Prostate gland (tissue), 2 donors: ENCODE data around the gene PPP1R15B. TPM values are rescaled to one million over a fixed set of nuclear protein-coding genes. Genes with fewer than 3 reads are reported as not detected.

ENCODE experiments used
- DNase-seq: peaks from one replicate; pipeline ENCODE4 v3.0.0-alpha.2; 2019; ENCODE audit warnings: low spot score
- H3K27ac ChIP-seq, 2 donors: fragments of 200-600 bp; sonication (generic); 2 replicates each; pipeline ENCODE4 v1.5.1; 2017 to 2019
- H3K27me3 ChIP-seq: fragments of 200-600 bp; sonication (generic); replicated peaks from 2 replicates; pipeline ENCODE4 v1.5.1; 2019; ENCODE audit not compliant: insufficient read depth
- H3K36me3 ChIP-seq, 2 donors: fragments of 200-600 bp; sonication (generic); 1 replicate in 1 of 2; 2 replicates in 1 of 2; pipeline versions ENCODE4 v1.5.1 to v1.8.1; 2017 to 2019
- H3K4me1 ChIP-seq: fragments of 200-600 bp; sonication (generic); replicated peaks from 2 replicates; pipeline ENCODE4 v1.5.1; 2019
- H3K4me3 ChIP-seq, 2 donors: fragments of 200-600 bp; sonication (generic); 2 replicates each; pipeline ENCODE4 v1.5.1; 2017 to 2019
- H3K9me3 ChIP-seq: fragments of 200-600 bp; sonication (generic); 2 replicates; pipeline ENCODE4 v1.5.1; 2017
- CTCF ChIP-seq, 4 experiments: fragments of 200-600 bp in 2 of 4; fragments of 450-650 bp in 2 of 4; sonication (generic) in 2 of 4; IDR thresholded peaks; 1 replicate in 3 of 4; 2 replicates in 1 of 4; pipeline ENCODE4 v1.5.1; 2016 to 2019; ENCODE audit warnings: antibody characterized with exemption in 4 of 4, mild to moderate bottlenecking in 2 of 4, moderate library complexity in 2 of 4
- POLR2A ChIP-seq: fragments of 450-650 bp; IDR thresholded peaks from one replicate; pipeline ENCODE4 v1.6.1; 2016; ENCODE audit warnings: antibody characterized with exemption, mild to moderate bottlenecking
- POLR2AphosphoS5 ChIP-seq: sonication (generic); formaldehyde crosslinking; IDR thresholded peaks from one replicate; pipeline ENCODE4 v1.6.1; 2017; ENCODE audit warnings: antibody characterized with exemption
- WGBS: methylation state at CpG from one replicate; pipeline ENCODE4 v1.1.5; 2018; 5-methylcytosine and 5-hydroxymethylcytosine counted together
- intact Hi-C: fragments of 100-400 bp; cut with DNase I; formaldehyde crosslinking; loops from one replicate; pipeline ENCODE4 v1.14.2; 2022
- total RNA-seq, 2 donors: library from RNA; depleted of rRNA; stranded (reverse); fragments of >200 nt; gene quantifications; one replicate each; pipeline ENCODE4 v1.1.0, GENCODE V29; 2016

Gene PPP1R15B
- total RNA-seq, 2 donors from 2014 or later: 43.5 to 45.0 TPM

- WGBS: 83% methylated on average over 2 of the region's 2 CpGs
- intact Hi-C loops: no loop called here
- H3K9me3 ChIP-seq: no peaks in the 10 kb centered on the region
- no peaks in the 10 kb centered on the region for H3K27me3 ChIP-seq
- TF ChIP-seq POLR2A (no peak), CTCF (IDR thresholded peaks at IDR 0.05) (no peak), POLR2AphosphoS5 (no peak)
- no peaks in the 10 kb centered on the region for H3K36me3 ChIP-seq
- H3K27ac ChIP-seq: no peak overlapping the region
- no peak overlapping the region for H3K4me3 ChIP-seq
- H3K4me1 ChIP-seq: no peaks in the 10 kb centered on the region
- no peak for DNase-seq
Observed at GRCh38 chr1:204432708-204433107, 21.1 kb upstream of the PPP1R15B start.

GRCh38 chr1:204431310-204432184, 19.9 kb upstream of the PPP1R15B start:
- intact Hi-C loops: no loop called here
- H3K4me1 ChIP-seq: no peaks in the 10 kb centered on the region
- TF ChIP-seq CTCF (IDR thresholded peaks at IDR 0.05): peak; percentile 81 to 90 (median 86)
- no peak for TF ChIP-seq POLR2AphosphoS5
- H3K36me3 ChIP-seq: no peaks in the 10 kb centered on the region
- 52% methylated on average over 13 of the region's 13 CpGs for WGBS
- H3K4me3 ChIP-seq: no peak overlapping the region
- no peak overlapping the region for H3K27ac ChIP-seq
- no peaks in the 10 kb centered on the region for H3K9me3 ChIP-seq
- DNase-seq: peak; percentile 80
- no peaks in the 10 kb centered on the region for H3K27me3 ChIP-seq

DNA sequence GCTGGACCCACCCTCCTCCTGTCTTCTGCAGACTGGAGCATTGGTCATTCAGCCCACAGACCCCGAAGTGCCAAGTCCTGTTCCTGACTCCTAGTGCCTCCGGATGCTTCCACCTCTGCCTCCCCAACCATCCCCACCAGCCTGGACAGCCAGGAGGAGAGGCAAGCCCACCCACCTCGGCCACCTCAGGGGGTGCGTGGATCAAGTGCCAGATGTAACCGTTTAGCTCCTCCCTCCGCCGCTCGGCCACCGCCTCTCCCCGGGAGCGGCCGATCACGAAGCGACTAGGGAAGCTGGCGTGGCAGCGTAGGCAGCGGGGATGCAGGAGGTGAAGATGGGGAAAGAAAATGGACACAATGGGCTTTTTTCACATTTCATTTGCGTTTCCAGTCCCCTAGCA, 18.1 kb upstream of the PPP1R15B start:
- intact Hi-C loops: no loop called here
- Histone ChIP-seq H3K4me3 (no peak overlapping the region), H3K4me1 (no peaks in the 10 kb centered on the region), H3K27ac (no peak overlapping the region), H3K9me3 (no peaks in the 10 kb centered on the region), H3K36me3 (no peaks in the 10 kb centered on the region), H3K27me3 (no peaks in the 10 kb centered on the region)
- WGBS: 87% methylated on average over 18 of the region's 18 CpGs
- DNase-seq: no peak
- TF ChIP-seq POLR2A (no peak), POLR2AphosphoS5 (no peak), CTCF (IDR thresholded peaks at IDR 0.05) (no peak)

- no peak for DNase-seq
- no peak for TF ChIP-seq POLR2A
- TF ChIP-seq CTCF (IDR thresholded peaks at IDR 0.05): no peak
- no peak for TF ChIP-seq POLR2AphosphoS5
- no peak overlapping the region for H3K27ac ChIP-seq
- H3K9me3 ChIP-seq: no peaks in the 10 kb centered on the region
- WGBS: 90% methylated on average over 9 of the region's 9 CpGs
- no peaks in the 10 kb centered on the region for H3K4me1 ChIP-seq
- intact Hi-C loops: no loop called here
- H3K36me3 ChIP-seq: no peaks in the 10 kb centered on the region
- no peaks in the 10 kb centered on the region for H3K27me3 ChIP-seq
- no peak overlapping the region for H3K4me3 ChIP-seq
Observed at GRCh38 chr1:204426971-204427701, 15.5 kb upstream of the PPP1R15B start.
